HepG2 (cell line): Measurements from ENCODE around the gene VWA3A. TPM values are rescaled to one million over a fixed set of nuclear protein-coding genes. Genes with fewer than 3 reads are reported as not detected.

Source experiments
- NCOA5 ChIP-seq: sonication (generic); formaldehyde crosslinking; IDR thresholded peaks from 2 replicates; pipeline ENCODE4 v1.4.0; 2020; ENCODE audit warnings: missing genetic modification reagents
- PPARG ChIP-seq: conservative IDR thresholded peaks from 2 replicates; pipeline ENCODE4 v1.6.1; 2016; ENCODE audit warnings: missing biosample characterization, missing genetic modification reagents
- SIX1 ChIP-seq: sonication (generic); formaldehyde crosslinking; IDR thresholded peaks from 2 replicates; pipeline ENCODE4 v1.4.0; 2020; ENCODE audit warnings: missing genetic modification reagents, borderline replicate concordance
- SIX4 ChIP-seq: sonication (generic); formaldehyde crosslinking; IDR thresholded peaks from 2 replicates; pipeline ENCODE4 v1.4.0; 2020; ENCODE audit warnings: missing genetic modification reagents
- STAG1 ChIP-seq: sonication (generic); formaldehyde crosslinking; IDR thresholded peaks from 2 replicates; pipeline ENCODE4 v1.4.0; 2020; ENCODE audit warnings: missing genetic modification reagents
- U2AF1 ChIP-seq: fragments of 200-400 bp; formaldehyde crosslinking; optimal IDR thresholded peaks from 2 replicates; pipeline ENCODE3; 2017; ENCODE audit warnings: mild to moderate bottlenecking, low read depth, low read length
- YEATS2 ChIP-seq: sonication (generic); formaldehyde crosslinking; IDR thresholded peaks from 2 replicates; pipeline ENCODE4 v1.4.0; 2020; ENCODE audit warnings: missing genetic modification reagents, borderline replicate concordance
- ZNF350 ChIP-seq: sonication (generic); formaldehyde crosslinking; IDR thresholded peaks from 2 replicates; pipeline ENCODE4 v1.4.0; 2020; ENCODE audit warnings: mild to moderate bottlenecking, low read depth, missing genetic modification reagents, borderline replicate concordance
- ZNF670 ChIP-seq: sonication (generic); formaldehyde crosslinking; IDR thresholded peaks from 2 replicates; pipeline ENCODE4 v1.8.0; 2022; ENCODE audit warnings: mild to moderate bottlenecking, missing genetic modification reagents, borderline replicate concordance
- polyA plus RNA-seq, 8 experiments: library from polyadenylated mRNA; depleted of rRNA in 3 of 8; stranded (reverse) in 7 of 8; unstranded in 1 of 8; fragments of >200 nt; fragmentation: Illumina TruSeq in 4 of 8; extraction: Trizol in 4 of 8; gene quantifications; 2 replicates each; pipeline versions ENCODE4 v1.2.1 to v1.2.3, GENCODE V29; 2011 to 2016; ENCODE audit warnings: low read depth in 4 of 8, missing spikeins in 1 of 8, mixed read lengths in 1 of 8; ENCODE audit not compliant: insufficient read depth in 1 of 8
- total RNA-seq, 5 experiments: library from RNA; depleted of rRNA; stranded (reverse); fragments of >200 nt; fragmentation: Illumina TruSeq; extraction: Trizol; gene quantifications; 2 replicates each; pipeline ENCODE4 v1.2.3, GENCODE V29; 2016; ENCODE audit warnings: low read depth in 1 of 5
- TF ChIP-seq, protein P1 (sequence below): sonication (generic); formaldehyde crosslinking; IDR thresholded peaks from 2 replicates; pipeline ENCODE4 v1.4.0; 2020; ENCODE audit warnings: missing genetic modification reagents, borderline replicate concordance
- TF ChIP-seq, protein P2 (sequence below): sonication (generic); formaldehyde crosslinking; IDR thresholded peaks from 2 replicates; pipeline ENCODE4 v1.4.0; 2020; ENCODE audit warnings: low read depth, missing genetic modification reagents
- TF ChIP-seq, protein P3 (sequence below): sonication (generic); formaldehyde crosslinking; conservative IDR thresholded peaks from 2 replicates; pipeline ENCODE4 v1.4.0; 2020; ENCODE audit warnings: mild to moderate bottlenecking, missing genetic modification reagents, moderate library complexity
- TF ChIP-seq, protein P4 (sequence below), 2 experiments: sonication (generic) in 1 of 2; formaldehyde crosslinking in 1 of 2; IDR thresholded peaks; 2 replicates each; pipeline versions ENCODE4 v1.4.0 to v1.6.1; 2018 to 2020; ENCODE audit warnings: missing genetic modification reagents in 2 of 2, borderline replicate concordance in 1 of 2, low read depth in 1 of 2, mild to moderate bottlenecking in 1 of 2, missing biosample characterization in 1 of 2
- TF ChIP-seq, protein P5 (sequence below): sonication (generic); formaldehyde crosslinking; IDR thresholded peaks from 2 replicates; pipeline ENCODE4 v1.5.1; 2020; ENCODE audit warnings: mild to moderate bottlenecking, moderate library complexity, missing genetic modification reagents

Gene VWA3A
- total and polyA plus RNA-seq, 2 of the 13 experiments (the other 11 are each of a cell fraction or from before 2014, with no cell fraction given), result 0.03 to 0.07 TPM

DNA sequence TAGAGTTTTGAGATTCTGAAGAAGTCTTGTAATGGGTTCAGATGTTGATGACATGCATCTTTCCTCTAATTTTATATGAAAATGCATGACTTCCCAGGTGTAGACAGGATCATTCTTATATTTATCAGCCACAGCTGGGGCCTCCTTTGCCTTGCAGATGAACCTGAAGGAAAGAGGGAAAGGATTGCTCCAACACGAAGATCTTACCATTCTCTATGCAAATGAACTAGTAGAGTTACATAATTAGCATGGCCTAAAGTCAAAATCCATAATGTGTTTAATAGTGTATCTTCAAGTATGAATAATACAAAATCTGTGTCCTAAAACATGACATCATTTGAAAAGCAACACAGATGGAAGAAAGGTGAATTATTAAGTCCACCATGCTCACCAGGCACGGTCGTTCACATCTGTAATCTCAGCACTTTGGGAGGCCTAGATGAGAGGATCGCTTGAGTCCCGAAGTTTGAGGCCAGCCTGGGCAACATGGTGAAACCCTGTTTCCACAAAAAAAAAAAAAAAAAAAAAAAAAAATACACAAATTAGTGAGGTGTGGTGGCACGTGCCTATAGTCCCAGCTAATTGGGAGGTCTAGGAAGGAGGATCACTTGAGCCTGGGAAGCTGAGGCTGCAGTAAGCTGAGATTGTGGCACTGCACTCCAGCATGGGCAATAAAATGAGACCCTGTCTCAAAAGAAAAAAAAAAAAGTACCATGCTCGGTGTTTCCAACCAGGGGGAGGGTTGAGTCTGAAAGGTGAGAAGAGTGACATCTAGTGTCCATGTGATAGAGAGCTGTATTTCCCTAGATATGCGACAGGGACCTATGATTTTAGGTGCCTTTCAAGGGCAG, 6.3 kb downstream of the VWA3A start (continued):
- TF ChIP-seq, protein P1, sequence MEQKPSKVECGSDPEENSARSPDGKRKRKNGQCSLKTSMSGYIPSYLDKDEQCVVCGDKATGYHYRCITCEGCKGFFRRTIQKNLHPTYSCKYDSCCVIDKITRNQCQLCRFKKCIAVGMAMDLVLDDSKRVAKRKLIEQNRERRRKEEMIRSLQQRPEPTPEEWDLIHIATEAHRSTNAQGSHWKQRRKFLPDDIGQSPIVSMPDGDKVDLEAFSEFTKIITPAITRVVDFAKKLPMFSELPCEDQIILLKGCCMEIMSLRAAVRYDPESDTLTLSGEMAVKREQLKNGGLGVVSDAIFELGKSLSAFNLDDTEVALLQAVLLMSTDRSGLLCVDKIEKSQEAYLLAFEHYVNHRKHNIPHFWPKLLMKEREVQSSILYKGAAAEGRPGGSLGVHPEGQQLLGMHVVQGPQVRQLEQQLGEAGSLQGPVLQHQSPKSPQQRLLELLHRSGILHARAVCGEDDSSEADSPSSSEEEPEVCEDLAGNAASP (CRISPR knock-in tag), result peak; percentile 66; the same call in 1 of the 2 replicates
- TF ChIP-seq, protein P2, sequence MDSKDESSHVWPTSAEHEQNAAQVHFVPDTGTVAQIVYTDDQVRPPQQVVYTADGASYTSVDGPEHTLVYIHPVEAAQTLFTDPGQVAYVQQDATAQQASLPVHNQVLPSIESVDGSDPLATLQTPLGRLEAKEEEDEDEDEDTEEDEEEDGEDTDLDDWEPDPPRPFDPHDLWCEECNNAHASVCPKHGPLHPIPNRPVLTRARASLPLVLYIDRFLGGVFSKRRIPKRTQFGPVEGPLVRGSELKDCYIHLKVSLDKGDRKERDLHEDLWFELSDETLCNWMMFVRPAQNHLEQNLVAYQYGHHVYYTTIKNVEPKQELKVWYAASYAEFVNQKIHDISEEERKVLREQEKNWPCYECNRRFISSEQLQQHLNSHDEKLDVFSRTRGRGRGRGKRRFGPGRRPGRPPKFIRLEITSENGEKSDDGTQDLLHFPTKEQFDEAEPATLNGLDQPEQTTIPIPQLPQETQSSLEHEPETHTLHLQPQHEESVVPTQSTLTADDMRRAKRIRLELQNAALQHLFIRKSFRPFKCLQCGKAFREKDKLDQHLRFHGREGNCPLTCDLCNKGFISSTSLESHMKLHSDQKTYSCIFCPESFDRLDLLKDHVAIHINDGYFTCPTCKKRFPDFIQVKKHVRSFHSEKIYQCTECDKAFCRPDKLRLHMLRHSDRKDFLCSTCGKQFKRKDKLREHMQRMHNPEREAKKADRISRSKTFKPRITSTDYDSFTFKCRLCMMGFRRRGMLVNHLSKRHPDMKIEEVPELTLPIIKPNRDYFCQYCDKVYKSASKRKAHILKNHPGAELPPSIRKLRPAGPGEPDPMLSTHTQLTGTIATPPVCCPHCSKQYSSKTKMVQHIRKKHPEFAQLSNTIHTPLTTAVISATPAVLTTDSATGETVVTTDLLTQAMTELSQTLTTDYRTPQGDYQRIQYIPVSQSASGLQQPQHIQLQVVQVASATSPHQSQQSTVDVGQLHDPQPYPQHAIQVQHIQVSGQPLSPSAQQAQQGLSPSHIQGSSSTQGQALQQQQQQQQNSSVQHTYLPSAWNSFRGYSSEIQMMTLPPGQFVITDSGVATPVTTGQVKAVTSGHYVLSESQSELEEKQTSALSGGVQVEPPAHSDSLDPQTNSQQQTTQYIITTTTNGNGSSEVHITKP, result peak; percentile 37; the same call in 1 of the 2 replicates
- TF ChIP-seq ZNF350 (CRISPR knock-in tag) (no peak), SIX4 (peak; percentile 21; the same call in 1 of the 2 replicates), NCOA5 (CRISPR knock-in tag) (no peak), YEATS2 (peak; percentile 26; the same call in 1 of the 2 replicates), U2AF1 (no peak), STAG1 (CRISPR knock-in tag) (peak; percentile 89), PPARG (CRISPR knock-in tag) (peak; percentile 41; the same call in 1 of the 2 replicates), SIX1 (CRISPR knock-in tag) (peak; percentile 37; the same call in 1 of the 2 replicates), ZNF670 (CRISPR knock-in tag) (0 out of 2 replicates have a peak, but pooled peaks have one; percentile 30)
- TF ChIP-seq, protein P3, sequence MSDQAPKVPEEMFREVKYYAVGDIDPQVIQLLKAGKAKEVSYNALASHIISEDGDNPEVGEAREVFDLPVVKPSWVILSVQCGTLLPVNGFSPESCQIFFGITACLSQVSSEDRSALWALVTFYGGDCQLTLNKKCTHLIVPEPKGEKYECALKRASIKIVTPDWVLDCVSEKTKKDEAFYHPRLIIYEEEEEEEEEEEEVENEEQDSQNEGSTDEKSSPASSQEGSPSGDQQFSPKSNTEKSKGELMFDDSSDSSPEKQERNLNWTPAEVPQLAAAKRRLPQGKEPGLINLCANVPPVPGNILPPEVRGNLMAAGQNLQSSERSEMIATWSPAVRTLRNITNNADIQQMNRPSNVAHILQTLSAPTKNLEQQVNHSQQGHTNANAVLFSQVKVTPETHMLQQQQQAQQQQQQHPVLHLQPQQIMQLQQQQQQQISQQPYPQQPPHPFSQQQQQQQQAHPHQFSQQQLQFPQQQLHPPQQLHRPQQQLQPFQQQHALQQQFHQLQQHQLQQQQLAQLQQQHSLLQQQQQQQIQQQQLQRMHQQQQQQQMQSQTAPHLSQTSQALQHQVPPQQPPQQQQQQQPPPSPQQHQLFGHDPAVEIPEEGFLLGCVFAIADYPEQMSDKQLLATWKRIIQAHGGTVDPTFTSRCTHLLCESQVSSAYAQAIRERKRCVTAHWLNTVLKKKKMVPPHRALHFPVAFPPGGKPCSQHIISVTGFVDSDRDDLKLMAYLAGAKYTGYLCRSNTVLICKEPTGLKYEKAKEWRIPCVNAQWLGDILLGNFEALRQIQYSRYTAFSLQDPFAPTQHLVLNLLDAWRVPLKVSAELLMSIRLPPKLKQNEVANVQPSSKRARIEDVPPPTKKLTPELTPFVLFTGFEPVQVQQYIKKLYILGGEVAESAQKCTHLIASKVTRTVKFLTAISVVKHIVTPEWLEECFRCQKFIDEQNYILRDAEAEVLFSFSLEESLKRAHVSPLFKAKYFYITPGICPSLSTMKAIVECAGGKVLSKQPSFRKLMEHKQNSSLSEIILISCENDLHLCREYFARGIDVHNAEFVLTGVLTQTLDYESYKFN (CRISPR knock-in tag), result 0 out of 2 replicates have a peak, but pooled peaks have one; percentile 5
- TF ChIP-seq, protein P4, sequence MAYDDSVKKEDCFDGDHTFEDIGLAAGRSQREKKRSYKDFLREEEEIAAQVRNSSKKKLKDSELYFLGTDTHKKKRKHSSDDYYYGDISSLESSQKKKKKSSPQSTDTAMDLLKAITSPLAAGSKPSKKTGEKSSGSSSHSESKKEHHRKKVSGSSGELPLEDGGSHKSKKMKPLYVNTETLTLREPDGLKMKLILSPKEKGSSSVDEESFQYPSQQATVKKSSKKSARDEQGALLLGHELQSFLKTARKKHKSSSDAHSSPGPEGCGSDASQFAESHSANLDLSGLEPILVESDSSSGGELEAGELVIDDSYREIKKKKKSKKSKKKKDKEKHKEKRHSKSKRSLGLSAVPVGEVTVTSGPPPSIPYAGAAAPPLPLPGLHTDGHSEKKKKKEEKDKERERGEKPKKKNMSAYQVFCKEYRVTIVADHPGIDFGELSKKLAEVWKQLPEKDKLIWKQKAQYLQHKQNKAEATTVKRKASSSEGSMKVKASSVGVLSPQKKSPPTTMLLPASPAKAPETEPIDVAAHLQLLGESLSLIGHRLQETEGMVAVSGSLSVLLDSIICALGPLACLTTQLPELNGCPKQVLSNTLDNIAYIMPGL (CRISPR knock-in tag; IDR thresholded peaks at IDR 0.05; ENCODE audit: borderline replicate concordance in 1 of 2, low read depth in 1 of 2), result peak; percentile 75 to 76
- TF ChIP-seq, protein P5, sequence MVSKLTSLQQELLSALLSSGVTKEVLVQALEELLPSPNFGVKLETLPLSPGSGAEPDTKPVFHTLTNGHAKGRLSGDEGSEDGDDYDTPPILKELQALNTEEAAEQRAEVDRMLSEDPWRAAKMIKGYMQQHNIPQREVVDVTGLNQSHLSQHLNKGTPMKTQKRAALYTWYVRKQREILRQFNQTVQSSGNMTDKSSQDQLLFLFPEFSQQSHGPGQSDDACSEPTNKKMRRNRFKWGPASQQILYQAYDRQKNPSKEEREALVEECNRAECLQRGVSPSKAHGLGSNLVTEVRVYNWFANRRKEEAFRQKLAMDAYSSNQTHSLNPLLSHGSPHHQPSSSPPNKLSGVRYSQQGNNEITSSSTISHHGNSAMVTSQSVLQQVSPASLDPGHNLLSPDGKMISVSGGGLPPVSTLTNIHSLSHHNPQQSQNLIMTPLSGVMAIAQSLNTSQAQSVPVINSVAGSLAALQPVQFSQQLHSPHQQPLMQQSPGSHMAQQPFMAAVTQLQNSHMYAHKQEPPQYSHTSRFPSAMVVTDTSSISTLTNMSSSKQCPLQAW, result peak; percentile 58; the same call in 1 of the 2 replicates
